NCI-H446 treated with DMSO at 0.1 percent for 48 hours (cell line): ENCODE measurements around the gene ARID4A.
A peak's percentile ranks its signal among the peaks of the same experiment; 100 is the strongest.
"Not testable (repeated sequence)": the region's sequence is repeated elsewhere in the genome, so short reads cannot be mapped to it uniquely, and the experiment has no call there.

Experiments used
- DNase-seq: peaks from one replicate; lab custom pipeline; 2025; lab: John Stamatoyannopoulos, UW

Gene ARID4A

DNA sequence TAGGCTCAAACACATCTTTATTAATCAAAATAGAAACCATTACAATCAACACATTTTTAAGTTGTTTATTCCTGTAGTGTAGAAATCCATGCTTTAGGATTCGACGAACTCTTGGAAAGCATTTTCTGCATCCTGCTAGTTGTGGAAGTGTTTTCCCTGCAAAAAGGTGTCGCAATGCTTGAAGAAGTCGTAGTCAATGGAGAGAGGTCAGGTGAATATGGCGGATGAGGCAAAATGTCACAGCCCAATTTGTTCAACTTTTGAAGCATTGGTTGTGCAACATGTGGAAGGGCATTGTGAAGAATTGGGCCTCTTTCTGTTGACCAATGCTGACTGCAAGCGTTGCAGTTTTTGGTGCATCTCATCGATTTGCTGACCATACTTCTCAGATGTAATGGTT, 4.2 kb upstream of the ARID4A start:
- DNase-seq, result no peak

DNA sequence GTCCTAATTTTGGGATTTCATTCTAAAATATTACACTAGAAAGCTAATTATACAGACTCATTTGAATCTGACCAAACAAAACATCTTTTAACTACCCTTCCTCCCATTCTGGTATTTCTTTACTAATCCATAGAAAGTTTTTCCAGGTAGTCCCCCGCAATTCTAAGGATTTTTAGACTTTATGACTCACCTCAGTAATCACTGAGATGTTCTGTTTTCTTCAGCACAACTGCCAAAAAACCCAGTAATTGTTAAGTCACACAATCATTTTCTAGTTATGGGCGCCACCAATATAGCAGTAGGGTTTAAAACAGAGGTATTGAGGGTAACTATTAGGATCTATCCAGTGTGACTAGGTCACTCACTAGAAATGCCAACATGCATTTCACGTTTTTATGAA, 1.6 kb upstream of the ARID4A start:
- DNase-seq, result no peak

DNA sequence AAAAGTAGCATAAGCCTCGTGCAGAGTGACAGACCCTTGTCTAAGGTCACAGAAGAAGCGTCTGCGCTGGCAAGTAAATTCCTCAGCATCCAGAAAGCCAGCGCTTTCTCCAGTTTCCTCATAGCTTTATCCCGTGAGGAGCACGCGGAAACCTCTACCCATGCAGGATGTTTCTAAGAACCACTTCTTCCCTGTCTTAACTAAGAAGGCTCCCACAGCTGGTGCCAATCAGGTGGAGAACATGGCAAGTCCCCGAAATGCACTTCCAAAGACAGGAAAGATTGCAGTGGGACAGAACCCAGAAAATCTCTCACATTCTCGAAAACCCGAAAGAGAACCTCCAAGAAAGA, 968 bp upstream of the ARID4A start:
- no peak for DNase-seq

DNA sequence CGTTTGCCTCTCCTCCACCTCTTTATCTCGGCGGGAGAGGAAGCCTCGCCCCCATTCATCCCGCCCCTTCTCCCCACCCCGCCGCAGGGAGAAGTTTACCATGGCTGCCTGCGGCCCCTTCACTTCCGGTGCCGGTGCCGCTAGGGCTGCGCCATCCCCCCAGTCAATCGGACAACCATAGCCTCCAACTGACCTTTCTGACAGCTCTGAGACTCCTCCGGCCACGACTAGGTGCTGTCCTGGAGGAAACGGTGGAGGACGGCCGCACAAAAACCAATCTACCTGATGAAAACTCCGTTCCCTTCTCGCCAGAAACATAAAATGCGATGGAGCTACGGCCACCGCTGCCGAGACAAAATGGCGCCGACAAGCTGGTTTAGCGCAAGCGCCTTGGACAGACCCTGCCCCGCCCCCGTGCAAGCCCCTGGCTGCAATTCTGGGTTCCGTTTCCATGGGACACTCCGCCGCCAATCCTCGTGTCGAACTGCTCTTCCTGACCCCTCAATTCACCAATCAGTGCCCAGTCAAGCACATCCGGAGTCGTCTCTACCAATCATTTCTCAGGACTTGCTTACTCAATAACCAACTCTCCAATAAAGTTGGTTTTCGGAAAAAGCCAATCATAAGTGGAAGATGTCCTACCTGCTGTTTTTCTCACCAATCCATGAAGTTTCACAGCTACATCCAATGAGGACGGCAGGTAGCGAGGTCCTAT, 436 bp upstream of the ARID4A start:
- DNase-seq, result peak; percentile 100

DNA sequence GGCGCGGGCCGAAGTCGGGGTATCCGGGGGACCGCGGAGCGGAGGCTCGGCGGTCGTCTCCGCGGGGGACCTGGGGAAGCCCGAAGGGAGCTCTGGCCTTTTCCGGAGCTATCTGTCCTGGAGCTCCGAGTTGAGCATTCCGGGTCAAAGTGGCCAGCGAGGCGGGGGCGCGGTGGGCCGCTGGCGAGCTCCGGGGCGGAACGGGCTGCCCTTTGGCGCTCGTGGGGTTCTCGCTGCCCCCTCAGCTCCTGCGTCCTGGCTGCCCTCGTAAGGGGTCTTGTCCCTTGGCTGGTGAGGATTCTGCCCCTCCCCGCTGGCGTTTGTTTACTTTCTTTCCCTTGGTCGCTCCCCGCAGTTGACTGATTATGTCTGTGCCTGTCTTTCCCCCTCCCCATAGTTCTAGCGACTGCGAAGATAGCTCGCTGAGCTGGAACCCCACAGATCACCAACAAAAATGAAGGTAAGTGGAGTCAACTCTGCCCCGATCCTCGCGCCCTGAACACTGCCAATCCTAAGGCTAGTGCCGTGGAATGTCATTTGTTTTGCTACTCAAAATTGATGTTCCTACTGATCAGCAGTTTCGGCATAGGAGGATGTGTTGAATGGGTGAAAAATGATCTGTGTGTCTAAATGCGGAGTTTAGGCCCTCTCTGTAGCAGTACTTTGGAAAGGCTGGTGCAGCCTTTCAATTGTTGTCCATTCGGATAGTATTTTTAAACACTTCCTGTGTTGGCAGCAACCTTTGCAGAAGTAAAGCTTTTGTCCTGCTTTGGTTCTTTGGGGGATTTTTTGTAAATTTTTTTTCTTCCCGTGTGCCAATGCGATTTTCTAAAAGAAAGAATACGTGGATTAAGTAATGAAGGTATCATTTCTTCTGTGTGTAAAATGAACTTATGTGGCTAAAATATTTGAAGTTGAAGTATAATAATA, 1.3 kb downstream of the ARID4A start:
- no peak for DNase-seq

DNA sequence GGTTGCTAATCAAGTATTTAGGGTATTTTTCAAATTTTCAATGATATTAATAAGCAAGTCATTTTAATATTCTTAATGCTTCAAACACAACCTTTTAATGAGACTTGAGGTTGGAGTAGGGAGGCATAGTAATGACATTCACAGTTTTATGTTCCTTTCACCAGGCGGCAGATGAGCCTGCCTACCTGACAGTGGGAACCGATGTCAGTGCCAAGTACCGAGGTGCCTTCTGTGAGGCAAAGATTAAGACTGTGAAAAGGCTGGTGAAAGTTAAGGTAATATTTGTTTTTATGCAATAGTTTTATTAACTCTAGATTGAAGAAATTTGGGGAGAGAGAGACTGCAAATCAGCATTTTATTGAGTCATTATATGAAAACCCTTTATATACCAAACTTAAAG, 3.1 kb downstream of the ARID4A start:
- DNase-seq, result no peak

DNA sequence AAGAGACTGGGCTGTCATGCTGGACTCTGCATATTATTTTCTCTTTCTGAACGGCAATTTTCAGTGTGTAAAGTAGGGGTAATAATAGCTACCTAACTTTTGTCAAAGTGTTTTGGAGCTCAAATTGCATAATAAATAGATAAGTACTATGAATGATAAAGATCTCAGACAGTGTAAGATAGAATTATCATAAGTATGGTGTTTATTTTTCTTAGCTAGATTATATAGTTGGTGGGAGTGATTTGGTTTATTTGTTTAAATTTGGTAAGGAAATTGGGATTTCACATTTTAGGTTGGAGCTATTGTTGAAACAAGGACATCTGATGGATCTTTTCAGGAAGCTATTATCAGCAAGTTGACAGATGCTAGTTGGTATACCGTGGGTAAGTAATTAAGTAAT, 7.4 kb downstream of the ARID4A start:
- DNase-seq, result no peak

DNA sequence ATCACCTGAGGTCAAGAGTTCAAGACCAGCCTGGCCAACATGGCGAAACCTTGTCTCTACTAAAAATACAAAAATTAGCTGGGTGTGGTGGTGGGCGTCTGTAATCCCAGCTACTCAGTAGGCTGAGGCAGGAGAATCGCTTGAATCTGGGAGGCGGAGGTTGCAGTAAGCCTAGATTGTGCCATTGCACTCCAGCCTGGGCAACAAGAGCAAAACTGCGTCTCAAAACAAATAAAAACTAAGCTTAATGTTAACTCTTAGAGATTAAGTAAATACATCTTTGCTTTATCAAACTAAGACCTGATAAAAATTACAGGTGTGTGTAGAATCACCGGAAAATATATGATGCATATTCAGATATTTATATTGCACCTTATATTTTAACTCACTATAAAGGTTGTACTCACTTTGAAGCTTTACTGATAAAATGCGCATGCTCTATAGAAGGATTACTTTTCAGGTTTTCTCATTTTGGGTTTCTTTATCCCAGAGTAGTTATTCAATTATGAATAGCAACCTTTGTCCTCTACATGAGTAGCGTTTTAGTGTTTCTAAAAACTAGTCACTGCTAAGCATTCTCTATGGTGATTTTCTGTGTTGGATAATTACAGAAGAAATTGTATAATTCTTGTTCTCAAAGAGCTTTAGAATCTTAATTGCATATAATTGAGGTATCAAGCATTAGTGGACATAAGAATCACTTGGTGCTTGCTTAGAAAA, 9.4 kb downstream of the ARID4A start:
- DNase-seq, result no peak

DNA sequence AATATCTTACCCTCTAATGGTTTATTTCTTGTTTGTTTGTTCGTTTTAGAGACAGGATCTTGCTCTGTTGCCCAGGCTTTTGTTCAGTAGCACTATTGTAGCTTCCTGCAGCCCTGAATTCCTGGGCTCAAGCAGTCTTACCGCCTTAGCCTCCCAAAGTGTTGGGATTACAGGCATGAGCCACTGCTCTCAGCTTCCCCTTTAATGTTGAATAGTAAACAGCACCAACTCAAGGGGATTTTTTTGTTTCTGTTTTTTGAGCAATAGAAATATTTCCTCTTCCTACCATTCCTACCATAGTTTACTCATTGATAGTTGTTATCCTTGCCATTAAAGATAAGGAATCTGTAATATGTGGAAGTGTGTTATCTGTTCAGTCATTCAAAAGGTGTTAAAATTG, 10.7 kb downstream of the ARID4A start:
- no peak for DNase-seq

DNA sequence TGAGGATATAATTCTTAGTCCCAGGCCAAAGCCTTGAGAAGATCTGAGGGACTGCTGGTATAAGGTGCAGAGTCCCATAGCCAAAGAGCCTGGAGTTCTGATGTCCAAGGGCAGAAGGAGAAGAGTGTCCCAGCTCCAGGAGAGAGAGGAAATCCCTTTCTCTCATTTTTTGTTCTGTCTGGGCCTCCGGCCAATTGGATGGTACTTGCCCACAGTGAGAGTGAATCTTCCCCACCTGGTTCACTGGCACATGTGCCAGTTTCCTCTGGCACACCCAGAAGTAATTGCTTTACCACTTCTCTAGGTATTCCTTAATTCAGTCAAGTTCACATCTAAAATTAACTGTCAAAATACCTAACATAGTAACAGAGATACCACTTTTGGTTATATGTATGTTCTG, 15.3 kb downstream of the ARID4A start:
- no peak for DNase-seq

DNA sequence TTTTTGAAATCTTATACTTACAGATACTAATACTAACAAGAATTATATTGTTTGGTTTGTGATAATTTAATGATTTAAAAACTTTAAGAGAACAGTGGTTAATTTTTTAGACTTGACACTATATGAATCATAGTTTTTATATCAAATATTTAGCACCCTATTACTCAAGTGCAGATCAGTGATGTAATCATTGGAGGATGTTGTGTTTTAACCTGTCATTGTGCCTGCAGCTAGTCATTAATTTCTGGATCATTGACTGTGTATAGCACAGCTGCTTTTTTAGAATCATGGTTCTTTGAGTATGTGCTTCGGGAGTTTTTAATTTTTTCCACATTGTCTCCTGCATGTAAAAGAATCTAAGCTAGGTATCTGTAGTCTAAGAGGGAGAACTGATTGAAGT, 17.3 kb downstream of the ARID4A start:
- no peak for DNase-seq

DNA sequence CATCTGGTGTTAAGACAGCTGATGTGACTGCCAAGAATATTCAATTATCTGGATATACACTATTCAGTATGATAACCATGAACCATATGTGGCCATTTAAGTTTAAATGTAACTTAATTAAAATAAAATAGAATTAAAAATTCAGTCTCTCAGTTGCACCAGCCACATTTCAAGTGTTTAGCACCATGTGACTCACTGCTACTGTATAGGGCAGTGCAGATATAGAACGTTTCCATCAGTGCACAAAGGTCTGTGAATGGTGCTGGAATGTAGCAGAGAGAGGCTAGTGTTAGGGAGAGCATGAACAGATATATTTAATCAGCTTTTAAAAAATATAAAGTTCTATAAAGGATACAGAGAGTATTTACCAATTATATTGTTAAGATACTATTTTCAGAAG, 28.7 kb downstream of the ARID4A start:
- DNase-seq, result peak; percentile 19

DNA sequence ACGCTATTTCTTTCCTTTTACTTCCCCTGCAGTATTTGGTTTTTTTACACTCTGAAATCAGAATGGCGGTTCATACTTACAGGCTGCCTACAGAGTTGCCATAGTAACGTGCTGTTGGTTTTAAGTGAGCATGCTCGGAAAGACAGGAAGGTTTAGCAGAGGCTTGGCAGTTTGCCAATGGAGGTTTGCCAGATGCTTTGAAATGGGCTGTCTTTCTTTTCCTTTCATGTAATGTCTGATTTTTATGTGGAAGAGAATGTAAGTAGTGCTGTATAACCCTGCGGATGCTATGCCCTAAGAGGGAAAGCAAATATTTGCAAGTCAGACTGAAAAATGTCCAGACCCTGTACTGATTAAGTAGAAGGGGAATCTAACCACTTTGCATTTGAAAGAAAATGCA, 32.8 kb downstream of the ARID4A start:
- DNase-seq, result peak; percentile 97

DNA sequence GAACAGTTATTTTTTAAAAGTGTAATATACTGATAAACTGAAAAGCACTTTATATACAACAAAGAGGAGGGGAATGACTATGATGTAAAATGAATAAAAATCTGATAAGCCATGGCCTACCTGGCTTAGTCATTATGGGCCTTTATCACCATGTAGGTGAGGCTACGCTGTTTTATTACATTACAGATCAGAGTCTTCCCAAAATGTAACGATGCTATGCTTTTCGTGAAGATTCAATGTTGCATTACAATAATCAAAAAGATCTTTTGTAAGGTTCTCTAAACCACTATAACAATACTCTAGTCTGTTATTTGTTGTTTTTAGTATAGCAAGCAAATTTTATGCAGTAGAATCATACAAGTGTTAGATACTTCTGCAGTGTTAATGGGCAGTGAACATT, 34.2 kb downstream of the ARID4A start:
- no peak for DNase-seq

DNA sequence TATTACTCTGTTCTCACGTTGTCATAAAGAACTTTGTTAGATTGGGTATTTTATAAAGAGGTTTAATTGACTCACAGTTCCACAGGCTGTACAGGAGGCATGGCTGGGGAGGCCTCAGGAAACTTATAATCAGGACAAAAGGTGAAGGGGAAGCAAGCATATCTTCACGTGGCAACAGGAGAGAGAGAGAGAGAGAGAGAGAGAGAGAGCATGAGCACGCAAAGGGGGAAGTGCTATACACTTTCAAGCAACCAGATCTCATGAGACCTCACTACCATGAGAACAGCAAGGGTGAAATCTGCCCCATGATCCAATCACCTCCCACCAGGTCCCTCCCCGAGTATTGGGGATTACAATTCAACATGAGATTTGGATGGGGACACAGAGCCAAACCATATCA, 41.3 kb downstream of the ARID4A start:
- DNase-seq, result not testable (repeated sequence)

DNA sequence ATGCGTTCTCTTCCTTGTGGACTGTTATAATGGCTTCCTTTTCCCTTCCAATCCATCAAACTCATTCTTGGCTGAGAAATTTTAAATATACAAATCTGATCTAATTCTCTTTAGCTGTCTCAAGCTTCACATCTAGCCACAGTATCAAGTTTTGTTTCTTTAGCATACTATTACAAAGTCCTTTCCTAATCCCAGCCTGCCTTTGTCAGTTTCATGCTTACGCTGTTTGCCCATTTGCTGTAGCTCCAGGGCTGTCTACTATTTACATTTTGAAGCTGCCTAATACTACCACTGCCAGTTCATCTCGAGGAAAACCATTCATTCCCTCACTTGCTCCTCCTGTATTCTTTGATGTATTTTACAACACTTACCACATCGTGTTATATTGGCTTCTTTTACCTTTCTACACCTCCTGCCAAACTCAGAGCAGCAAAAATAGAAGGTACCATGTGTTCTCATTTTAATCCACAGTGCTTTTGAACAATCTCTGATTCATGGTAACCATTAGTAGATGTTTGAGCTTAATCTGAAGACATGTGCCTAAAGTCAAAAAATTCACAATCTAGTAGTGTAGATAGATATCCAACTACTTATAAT, 42.9 kb downstream of the ARID4A start:
- DNase-seq, result no peak

DNA sequence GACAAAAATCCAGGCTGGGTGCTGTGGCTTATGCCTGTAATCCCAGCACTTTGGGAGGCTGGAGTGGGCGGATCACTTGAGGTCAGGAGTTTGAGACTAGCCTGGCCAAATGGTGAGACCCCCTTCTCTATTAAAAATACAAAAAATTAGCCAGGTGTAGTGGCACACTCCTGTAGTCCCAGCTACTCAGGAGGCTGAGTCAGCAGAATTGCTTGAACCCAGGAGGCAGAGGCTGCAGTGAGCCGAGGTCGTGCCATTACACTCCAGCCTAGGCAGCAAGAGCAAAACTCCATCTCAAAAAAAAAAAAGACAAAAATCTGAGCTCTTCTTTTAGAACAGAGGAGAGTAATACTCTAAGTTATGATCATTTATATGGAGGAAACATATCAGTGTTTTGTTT, 45.2 kb downstream of the ARID4A start:
- DNase-seq, result not testable (repeated sequence)

DNA sequence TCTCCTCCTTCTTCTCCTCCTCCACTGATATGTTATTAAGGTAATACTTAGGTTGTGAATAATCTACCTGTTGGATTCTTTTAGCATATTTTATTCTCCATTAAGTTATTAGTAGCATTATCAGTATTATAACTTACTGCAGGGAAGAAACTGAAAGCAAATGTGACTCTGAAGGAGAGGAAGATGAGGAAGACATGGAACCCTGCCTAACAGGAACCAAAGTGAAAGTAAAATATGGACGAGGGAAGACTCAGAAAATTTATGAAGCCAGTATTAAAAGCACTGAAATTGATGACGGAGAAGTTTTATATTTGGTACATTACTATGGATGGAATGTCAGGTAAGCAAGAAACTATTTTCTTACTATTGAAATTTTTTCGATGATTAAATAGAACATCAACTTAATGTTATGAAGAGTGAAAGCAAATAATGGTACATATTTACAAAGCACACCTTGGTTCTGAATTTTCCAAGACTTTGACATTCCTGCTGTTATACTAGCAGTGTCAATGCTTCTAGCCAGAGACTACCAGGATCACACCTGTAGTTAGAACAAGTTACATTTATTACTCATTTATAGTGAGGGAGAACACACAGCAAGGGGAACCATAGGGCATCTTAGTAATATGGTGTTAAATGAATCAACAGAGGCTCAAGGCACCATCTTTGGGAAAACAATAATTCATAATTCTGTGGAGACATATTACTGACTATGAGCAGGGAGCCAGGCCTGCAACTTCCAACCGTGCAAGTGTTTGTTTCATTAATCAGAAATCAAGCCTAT, 55.4 kb downstream of the ARID4A start:
- no peak for DNase-seq

DNA sequence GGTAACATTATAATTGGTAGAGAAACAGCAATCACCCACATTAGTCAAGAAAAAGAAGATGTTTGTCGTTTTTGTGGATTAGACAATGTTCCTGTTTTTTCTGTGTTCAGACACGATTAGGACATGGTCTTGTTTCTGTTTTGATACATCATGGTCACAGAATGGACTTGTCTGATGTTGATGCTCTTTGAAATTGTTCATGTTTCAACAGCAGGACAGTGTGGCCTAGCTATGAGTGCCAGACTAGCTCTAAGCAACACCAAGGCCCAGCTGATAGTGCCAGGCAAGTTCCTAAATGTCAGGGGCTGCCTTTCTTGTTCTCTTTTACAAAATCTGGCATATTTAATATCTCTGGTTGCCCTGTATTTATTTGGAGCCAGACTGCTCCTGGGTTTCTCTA, 56.5 kb downstream of the ARID4A start:
- DNase-seq, result no peak

DNA sequence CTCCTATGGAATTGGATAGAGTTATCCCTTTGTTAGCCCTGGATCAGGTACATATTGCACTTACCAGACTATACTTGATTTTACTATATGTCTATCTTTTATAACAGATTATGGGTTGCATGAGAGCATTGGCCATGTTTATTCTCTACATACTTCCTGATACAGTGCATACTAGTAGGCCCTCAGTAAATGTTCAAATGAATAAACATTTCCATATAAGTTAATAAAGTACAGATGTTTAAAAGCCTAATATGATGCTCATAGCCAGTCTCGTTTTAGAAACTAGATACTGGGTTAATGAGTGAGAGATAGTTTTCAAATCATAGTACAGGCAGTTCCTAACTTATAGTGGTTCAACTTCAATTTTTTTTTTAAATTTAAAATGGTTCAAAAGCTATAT, 57.9 kb downstream of the ARID4A start:
- DNase-seq, result no peak

DNA sequence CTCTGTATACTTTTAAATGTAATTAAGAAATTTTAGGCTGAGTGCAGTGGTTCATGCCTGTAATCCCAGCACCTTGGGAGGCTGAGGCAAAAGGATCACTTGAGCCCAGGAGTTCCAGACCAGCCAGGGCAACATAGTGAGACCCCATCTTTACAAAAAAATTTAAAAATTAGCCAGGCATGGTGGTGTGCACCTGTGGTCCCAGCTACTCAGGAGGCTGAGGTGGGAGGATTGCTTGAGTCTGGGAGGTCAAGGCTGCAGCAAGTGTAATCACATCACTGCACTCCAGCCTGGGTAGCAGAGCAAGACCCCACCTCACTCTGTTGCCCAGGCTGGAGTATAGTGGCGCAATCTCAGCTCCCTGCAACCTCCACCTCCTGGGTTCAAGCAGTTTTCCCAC, 63.9 kb downstream of the ARID4A start:
- not testable (repeated sequence) for DNase-seq
